Activated CD8-positive, alpha-beta memory T cell treated with anti-CD3 and anti-CD28 coated beads, Interleukin-2, amount 50 U/mL, for 1 hour (primary cell): Measurements from ENCODE around the gene DLX4.

Source experiments
- DNase-seq: peaks from one replicate; pipeline ENCODE4 v3.0.0-alpha.2; 2020; ENCODE audit errors: extremely low read depth

The DLX4 gene

GRCh38 chr17:50014471-50015088 lies 45.6 kb downstream of the DLX4 start:
- DNase-seq = no peak

- DNase-seq = no peak
Measured at GRCh38 chr17:50015146-50015545, 46.2 kb downstream of the DLX4 start.

- DNase-seq = no peak
Measured at GRCh38 chr17:50018909-50019308, 49.9 kb downstream of the DLX4 start.

GRCh38 chr17:50020841-50021599 lies 52.0 kb downstream of the DLX4 start:
- no peak for DNase-seq

GRCh38 chr17:50021681-50022370 lies 52.8 kb downstream of the DLX4 start:
- DNase-seq = no peak

GRCh38 chr17:50022463-50023130 lies 53.6 kb downstream of the DLX4 start:
- no peak for DNase-seq

- DNase-seq = no peak
Measured at GRCh38 chr17:50023520-50023919, 54.5 kb downstream of the DLX4 start.
